Stimulated activated CD8-positive, alpha-beta memory T cell treated with anti-CD3 and anti-CD28 coated beads, Interleukin-12 subunit alpha, Interleukin-12 subunit beta, amount 100 ng/mL, for 1 hour (primary cell): ENCODE measurements around the gene SELENBP1.
"Not testable (repeated sequence)": the region's sequence is repeated elsewhere in the genome, so short reads cannot be mapped to it uniquely, and the experiment has no call there.

Experiments used
- DNase-seq: peaks from one replicate; pipeline ENCODE4 v3.0.0-alpha.2; 2020; ENCODE audit warnings: low read depth

Gene SELENBP1

DNA sequence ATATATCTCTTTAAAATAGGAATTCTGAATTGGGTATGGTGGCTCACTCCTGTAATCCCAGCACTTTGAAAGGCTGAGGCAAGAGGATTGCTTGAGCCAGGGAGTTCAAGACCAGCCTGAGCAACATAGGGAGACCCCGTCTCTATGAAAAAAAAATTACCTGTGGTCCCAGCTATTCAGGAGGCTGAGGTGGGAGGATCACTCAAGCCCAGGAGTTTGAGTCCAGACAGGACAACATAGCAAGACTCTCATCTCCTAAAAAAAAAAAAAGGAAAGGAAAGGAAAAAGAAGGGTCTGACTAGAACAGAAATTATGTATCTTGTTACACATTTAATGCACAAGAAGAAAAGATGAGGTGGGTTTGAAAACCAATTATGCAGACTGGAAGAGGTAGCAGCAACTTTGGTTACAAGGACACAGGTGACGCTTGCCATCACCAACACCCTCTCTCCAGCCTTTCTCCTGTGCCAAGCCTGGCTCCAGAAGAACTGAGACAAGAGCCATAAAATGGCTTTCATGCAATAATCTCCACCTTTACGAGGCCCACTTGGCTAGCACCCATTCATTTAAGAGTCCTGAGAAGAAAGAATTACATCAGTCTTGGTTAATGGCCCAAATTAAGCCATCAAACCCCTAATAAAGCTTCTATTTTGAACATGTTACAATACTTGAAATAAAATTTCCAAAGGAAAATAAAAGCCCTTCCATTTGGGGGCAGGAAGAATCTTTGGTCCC lies 4.8 kb upstream of the SELENBP1 start:
- no peak for DNase-seq

- DNase-seq: no peak
Observed at GRCh38 chr1:151373196-151373595, 691 bp upstream of the SELENBP1 start.

DNA sequence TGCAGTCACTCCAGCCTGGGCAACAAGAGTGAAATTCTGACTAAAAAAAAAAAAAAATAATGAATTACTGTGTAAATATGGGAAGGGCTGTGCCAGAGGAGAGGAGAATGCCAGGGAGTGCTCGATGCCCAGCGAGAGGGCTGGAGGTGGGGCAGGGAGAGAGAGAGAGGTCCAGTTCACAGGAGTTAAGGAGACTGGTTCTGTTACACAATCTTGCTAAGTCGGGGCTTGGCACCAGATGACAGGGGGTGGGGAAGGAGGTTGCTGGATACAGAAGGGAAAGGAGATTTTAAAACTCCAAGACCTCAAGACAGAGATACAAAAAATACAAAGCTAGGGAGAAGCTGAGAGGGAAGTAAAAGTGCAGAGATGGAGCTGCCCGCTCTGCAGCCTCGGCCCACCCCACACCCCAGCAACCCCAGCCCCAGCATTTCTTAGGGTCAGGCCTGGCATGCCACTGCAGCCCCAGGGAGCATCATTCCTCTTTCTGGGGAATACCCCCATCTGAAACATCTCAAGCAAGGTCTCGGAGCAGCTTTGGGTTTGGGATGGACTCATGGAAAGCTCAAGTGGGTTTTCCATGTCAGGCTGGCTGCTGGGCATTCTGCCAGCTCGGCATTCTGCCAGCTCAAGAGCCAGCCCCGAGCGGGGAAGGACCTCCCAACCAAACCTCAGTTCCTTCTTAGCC lies 991 bp downstream of the SELENBP1 start:
- no peak for DNase-seq

DNA sequence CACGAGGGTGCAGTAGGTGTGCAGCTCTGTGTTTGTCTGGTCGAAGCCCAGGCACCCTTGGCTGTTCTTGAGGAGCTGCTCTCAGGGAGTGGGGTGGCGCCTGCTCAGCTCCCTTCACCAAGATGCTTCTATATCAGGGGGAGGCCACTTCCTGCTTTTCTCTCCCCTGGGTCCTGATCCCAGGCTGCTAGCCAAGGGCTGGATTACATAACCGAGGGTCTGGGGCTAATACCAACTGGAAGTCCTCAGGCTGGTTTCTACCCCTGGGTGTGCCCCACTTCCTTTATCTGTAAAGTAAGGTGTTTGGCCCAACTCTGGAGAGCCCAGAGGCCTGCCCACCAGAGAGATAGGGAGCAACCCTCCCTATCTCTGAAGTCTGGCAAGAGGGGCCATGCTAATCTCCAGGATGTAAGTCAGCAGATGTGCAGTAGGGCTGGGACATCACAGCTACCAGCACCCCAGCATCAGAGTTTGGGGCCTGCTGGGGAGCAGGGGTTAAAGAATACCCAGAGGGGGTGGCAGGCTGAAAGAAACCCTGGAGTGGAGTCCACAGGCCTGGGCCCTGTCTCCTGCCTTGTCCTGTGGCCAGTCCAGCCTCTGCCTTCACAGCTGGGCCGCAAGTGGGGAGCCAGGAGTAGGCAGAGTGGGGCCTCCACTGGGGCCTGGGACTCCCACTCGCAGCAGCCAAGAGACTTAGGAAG lies 2.1 kb downstream of the SELENBP1 start:
- DNase-seq: no peak

DNA sequence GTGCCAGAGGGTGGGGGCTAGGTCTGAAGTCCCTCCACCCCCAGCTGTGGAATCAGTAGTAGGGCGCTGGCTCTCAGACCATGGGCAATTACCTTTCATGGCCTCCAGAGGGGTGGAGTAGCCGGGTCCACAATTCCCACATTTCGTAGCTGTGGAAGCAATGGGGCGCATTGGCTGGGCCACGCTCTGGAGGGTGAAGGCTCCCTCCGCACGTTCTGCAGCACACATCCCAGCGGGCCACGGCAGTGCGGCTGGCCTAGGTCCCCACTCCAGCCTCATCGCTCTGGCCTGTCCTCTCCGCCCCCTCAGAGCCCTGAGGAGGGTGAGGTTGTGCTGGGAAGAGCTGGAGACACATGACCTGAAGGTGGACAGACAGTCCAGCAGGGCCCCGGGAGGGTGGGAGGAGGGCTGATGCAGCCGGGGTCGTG lies 2.9 kb downstream of the SELENBP1 start:
- DNase-seq: no peak

DNA sequence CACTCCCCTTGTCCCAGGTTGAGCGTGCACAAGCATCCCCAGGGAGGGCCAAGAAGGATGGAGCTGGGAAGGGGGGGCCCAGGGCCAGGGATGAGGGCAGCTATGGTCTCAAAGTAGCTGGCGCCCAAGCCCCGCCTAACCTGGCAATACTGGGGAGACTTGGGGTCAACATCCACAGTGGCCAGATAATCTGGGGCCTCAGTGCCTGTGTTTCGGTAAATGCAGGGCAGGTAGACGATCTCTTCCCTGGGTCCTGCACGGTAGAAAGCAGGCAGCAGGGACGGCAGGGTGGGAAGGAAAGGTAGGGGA lies 3.2 kb downstream of the SELENBP1 start:
- DNase-seq: no peak

DNA sequence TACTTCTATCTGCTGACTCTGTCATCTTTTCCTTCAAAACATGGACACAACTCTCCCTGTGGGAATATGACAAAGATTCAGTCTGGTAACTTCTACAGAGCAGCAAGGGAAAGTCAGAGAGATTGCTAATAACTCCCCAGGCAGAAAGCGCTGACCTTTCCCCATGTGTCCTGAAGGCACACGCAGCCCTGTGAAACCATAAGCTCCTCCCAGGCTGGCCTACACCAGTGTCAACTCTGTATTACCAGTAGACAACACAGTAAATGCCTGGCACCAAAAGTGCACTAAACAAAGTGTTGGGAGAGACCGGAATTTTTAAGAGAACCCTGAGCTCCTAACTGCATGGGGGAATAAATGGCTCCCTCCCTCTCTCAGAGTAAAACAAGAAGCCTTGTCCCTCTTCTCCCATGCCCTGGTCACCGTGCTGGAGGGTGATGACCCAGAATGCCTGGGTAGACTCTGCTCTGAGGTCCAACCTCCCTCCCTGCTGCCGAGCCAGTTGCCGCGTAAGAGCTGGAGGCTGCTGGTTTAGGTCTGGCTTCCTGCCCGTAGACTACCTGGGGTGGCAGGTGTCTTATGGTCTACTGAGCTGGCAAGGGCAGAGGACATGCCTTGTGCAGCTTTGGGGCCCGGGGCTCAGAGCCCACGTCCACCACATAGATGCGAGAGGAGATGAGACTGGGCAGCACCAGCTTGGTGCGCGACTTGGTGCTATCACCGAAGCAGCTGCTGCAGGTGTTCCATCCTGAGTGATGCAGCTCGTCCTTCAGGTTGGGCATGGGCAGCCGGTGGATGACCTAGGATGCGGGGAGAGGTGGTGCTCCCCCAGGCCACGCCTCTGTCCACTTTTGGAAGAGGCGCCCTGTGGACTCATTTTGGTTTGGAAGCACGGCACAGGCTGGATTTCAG lies 3.9 kb downstream of the SELENBP1 start:
- DNase-seq: no peak

GRCh38 chr1:151367658-151368392 lies 4.7 kb downstream of the SELENBP1 start:
- DNase-seq: no peak

- DNase-seq: no peak
Observed at GRCh38 chr1:151364996-151365395, 7.5 kb downstream of the SELENBP1 start.

DNA sequence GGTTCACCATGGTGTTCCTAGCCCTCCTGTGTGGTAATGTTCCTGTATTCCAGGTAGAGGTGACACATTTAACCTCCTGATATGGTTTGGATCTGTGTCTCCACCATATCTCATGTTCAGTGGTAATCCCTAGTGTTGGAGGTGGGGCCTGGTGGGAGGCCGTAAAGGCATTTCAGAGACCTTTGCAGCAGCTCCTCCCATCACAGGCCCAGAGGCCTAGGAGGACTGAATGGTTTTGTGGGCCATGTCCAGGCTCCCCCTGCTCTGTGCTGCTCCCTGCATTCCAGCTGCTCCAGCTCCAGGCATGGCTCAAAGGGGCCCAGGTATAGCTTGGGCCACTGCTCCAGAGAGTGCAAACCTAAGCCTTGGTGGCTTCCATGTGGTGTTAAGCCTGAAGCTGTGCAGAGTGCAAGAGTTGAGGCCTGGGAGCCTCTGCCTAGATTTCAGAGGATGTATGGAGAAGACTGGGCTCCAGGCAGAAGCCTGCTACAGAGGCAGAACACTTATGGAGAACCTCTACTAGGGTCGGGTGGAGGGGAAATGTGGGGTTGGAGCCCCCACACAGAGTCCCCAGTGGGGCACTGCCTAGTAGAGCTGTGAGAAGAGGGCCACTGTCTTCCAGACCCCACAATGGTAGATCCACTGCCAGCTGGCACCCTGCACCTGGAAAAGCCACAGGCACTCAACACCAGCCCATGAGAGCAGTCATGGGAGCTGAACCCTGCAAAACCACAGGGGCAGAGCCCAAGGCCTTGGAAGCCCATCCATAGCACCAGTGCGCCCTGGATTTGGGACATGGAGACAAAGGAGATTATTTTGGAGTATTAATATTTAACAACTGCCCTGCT lies 10.0 kb downstream of the SELENBP1 start:
- no peak for DNase-seq

- DNase-seq: no peak
Observed at GRCh38 chr1:151361883-151362282, 10.6 kb downstream of the SELENBP1 start.

- DNase-seq: no peak
Observed at GRCh38 chr1:151356696-151357095, 15.8 kb downstream of the SELENBP1 start.

GRCh38 chr1:151352021-151352718 lies 20.3 kb downstream of the SELENBP1 start:
- no peak for DNase-seq

DNA sequence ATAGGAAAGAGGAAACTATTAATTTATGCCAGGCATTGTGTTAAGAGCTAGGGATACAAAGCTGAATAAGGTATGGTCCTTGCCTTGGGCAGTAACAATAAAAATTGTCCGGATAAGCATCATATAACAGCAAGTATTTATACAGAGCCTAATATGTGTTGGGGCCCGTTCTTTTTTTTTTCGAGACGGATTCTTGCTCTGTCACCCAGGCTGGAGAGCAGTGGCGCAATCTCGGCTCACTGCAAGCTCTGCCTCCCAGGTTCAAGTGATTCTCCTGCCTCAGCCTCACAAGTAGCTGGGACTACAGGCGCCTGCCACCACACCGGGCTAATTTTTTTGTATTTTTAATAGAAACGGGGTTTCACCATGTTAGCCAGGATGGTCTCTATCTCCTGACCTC lies 22.2 kb downstream of the SELENBP1 start:
- DNase-seq: not testable (repeated sequence)

- no peak for DNase-seq
Observed at GRCh38 chr1:151347523-151348246, 24.8 kb downstream of the SELENBP1 start.

- DNase-seq: peak; percentile 83
Observed at GRCh38 chr1:151346769-151347522, 25.6 kb downstream of the SELENBP1 start, which contains the start of gene RFX5. Gene RFX5, minus strand, starts transcription at chr1:151347252. Its CDS starts 932 bp downstream, at chr1:151346320.

GRCh38 chr1:151346082-151346768 lies 26.3 kb downstream of the SELENBP1 start:
- DNase-seq: no peak

GRCh38 chr1:151344291-151344690 lies 28.2 kb downstream of the SELENBP1 start:
- DNase-seq: no peak
